Testis (tissue), 2 donors: ENCODE data around the gene LHX8.

Experiments
- POLR2A ChIP-seq: fragments of 450-650 bp; IDR thresholded peaks from one replicate; pipeline ENCODE4 v1.6.1; 2017; ENCODE audit warnings: antibody characterized with exemption, mild to moderate bottlenecking, moderate library complexity
- TF ChIP-seq, protein P1 (sequence below), 3 experiments: fragments of 450-650 bp in 2 of 3; fragments of 200-600 bp in 1 of 3; sonication (generic) in 1 of 3; IDR thresholded peaks; one replicate each; pipeline ENCODE4 v1.5.1; 2016 to 2019; ENCODE audit warnings: antibody characterized with exemption in 3 of 3, mild to moderate bottlenecking in 2 of 3, moderate library complexity in 1 of 3

DNA sequence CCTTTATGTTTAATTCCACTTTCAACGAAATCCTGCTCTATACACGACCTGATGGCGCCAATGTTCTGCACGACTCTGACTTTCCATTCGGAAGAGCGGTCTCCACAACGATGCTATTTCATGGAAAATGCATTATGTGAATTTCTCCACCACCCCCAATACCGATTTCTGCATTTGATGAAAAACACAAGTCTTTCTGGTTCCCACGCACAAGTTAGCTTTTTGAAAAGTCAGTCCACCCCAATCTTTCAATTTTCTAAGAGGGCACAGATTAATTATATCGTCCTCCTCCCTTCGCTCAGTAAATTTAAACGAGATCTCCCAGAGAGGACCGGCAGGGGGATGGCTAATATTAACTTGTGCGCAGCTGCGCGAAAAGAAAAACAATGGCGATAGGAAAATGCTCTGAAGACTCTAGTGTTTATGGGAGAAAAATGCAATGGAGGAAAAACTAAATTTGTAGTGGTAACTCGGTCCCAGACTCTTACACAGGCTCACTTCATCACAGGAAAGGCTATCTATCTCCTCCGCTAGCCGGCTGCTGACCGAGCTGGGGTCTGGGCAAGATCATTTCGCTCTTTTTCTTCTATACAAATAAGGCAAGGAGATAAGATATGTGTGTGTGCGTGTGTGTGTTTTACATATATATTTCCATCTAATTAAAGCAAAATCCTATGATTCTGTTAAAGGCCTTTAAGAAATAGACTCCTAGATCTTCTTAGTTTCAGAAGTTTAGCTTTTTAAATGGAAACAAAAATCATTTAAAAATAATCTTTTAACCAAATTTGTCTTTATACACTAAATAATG lies 1.2 kb upstream of the LHX8 start:
- TF ChIP-seq, protein P1, sequence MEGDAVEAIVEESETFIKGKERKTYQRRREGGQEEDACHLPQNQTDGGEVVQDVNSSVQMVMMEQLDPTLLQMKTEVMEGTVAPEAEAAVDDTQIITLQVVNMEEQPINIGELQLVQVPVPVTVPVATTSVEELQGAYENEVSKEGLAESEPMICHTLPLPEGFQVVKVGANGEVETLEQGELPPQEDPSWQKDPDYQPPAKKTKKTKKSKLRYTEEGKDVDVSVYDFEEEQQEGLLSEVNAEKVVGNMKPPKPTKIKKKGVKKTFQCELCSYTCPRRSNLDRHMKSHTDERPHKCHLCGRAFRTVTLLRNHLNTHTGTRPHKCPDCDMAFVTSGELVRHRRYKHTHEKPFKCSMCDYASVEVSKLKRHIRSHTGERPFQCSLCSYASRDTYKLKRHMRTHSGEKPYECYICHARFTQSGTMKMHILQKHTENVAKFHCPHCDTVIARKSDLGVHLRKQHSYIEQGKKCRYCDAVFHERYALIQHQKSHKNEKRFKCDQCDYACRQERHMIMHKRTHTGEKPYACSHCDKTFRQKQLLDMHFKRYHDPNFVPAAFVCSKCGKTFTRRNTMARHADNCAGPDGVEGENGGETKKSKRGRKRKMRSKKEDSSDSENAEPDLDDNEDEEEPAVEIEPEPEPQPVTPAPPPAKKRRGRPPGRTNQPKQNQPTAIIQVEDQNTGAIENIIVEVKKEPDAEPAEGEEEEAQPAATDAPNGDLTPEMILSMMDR (IDR thresholded peaks at IDR 0.05): no peak
- no peak for TF ChIP-seq POLR2A
